ENCODE results near the gene PDP2.

Gene PDP2

GRCh38 chr16:66880288-66881013 lies at the start of gene PDP2:
Gene PDP2 (plus strand): TSS chr16:66880515. CDS start chr16:66884285, 3,770 bp downstream.
- peak; percentile 76 for DNase-seq (ENCODE audit: low read depth)

GRCh38 chr16:66832190-66832589 lies 48.1 kb upstream of the PDP2 start:
- DNase-seq (ENCODE audit: low read depth) = no peak

GRCh38 chr16:66832661-66833305 lies 47.5 kb upstream of the PDP2 start:
- no peak for DNase-seq (ENCODE audit: low read depth)

GRCh38 chr16:66834746-66835145 lies 45.6 kb upstream of the PDP2 start:
- no peak for DNase-seq (ENCODE audit: low read depth)

GRCh38 chr16:66840883-66841282 lies 39.4 kb upstream of the PDP2 start:
- no peak for DNase-seq (ENCODE audit: low read depth)

GRCh38 chr16:66841366-66841765 lies 38.9 kb upstream of the PDP2 start:
- no peak for DNase-seq (ENCODE audit: low read depth)

- no peak for DNase-seq (ENCODE audit: low read depth)
Observed at GRCh38 chr16:66842765-66843164, 37.5 kb upstream of the PDP2 start.

GRCh38 chr16:66843191-66843590 lies 37.1 kb upstream of the PDP2 start:
- no peak for DNase-seq (ENCODE audit: low read depth)

GRCh38 chr16:66844009-66844341 lies 36.3 kb upstream of the PDP2 start:
- DNase-seq (ENCODE audit: low read depth) = no peak

GRCh38 chr16:66844342-66845079 lies 35.8 kb upstream of the PDP2 start, which contains the start of gene CA7:
Gene CA7 (plus strand): TSS chr16:66844414. CDS start chr16:66844488, 74 bp downstream.
- DNase-seq (ENCODE audit: low read depth) = no peak

GRCh38 chr16:66845080-66845410 lies 35.3 kb upstream of the PDP2 start:
- no peak for DNase-seq (ENCODE audit: low read depth)

GRCh38 chr16:66845791-66846221 lies 34.5 kb upstream of the PDP2 start:
- DNase-seq (ENCODE audit: low read depth) = no peak

- DNase-seq (ENCODE audit: low read depth) = no peak
Observed at GRCh38 chr16:66846266-66846665, 34.0 kb upstream of the PDP2 start.

GRCh38 chr16:66846831-66847230 lies 33.5 kb upstream of the PDP2 start:
- no peak for DNase-seq (ENCODE audit: low read depth)

GRCh38 chr16:66847533-66848067 lies 32.7 kb upstream of the PDP2 start:
- no peak for DNase-seq (ENCODE audit: low read depth)

GRCh38 chr16:66848172-66848571 lies 32.1 kb upstream of the PDP2 start:
- DNase-seq (ENCODE audit: low read depth) = no peak

GRCh38 chr16:66849021-66849420 lies 31.3 kb upstream of the PDP2 start:
- no peak for DNase-seq (ENCODE audit: low read depth)

- no peak for DNase-seq (ENCODE audit: low read depth)
Observed at GRCh38 chr16:66849549-66849948, 30.8 kb upstream of the PDP2 start.

GRCh38 chr16:66850115-66850815 lies 30.1 kb upstream of the PDP2 start:
- DNase-seq (ENCODE audit: low read depth) = no peak

GRCh38 chr16:66851166-66851964 lies 28.9 kb upstream of the PDP2 start:
- no peak for DNase-seq (ENCODE audit: low read depth)

Measured in activated T-cell treated with anti-CD3 and anti-CD28 coated beads for 1 hour (primary cell).